HG03064 (cell line): ENCODE measurements around the gene PAPOLA.

ENCODE experiments used
- ATAC-seq: cut with Tn5 transposase; IDR thresholded peaks from one replicate; pipeline ENCODE4 v1.9.1; 2021; ENCODE audit warnings: low read depth; ENCODE audit not compliant: unreplicated experiment

PAPOLA gene

GRCh38 chr14:96614481-96614881, 112.3 kb downstream of the PAPOLA start:
- ATAC-seq, result no peak

DNA sequence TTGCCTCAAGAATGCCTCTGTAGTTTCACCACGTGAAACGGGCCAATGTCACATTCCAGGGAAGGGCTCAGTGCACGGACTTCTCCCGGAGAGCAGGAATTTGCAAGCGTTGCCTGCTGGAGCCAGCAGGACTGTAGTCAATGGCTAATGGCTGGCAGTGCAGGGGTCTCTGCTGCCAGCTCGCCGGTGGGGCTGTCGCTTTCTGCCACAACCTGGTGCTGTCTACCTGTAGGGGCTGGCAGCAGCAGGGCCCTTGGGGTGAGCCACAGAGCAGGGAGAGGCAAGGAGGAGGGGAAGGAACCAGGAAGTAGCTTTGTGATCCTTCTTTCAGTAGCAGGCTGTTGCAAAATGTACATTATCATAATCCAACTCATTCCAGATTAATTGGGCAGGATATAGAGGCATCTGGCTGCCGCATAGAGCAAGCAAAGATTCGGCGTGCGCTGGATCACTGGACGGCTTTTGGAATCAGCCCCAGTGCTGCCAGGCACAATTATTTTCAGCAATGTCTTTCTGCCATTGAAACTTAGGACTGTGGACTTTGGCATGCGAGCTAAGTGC, 114.1 kb downstream of the PAPOLA start:
- ATAC-seq, result no peak
